Mammary epithelial cell (primary cell): ENCODE measurements around the gene PGBD5.

Experiments
- EZH2 ChIP-seq: IDR thresholded peaks from 2 replicates; pipeline ENCODE4 v1.6.1; 2012; ENCODE audit warnings: low read length, inconsistent platforms, borderline replicate concordance
- TF ChIP-seq, protein P1 (sequence below), 2 donors: IDR thresholded peaks in 1 of 2; conservative IDR thresholded peaks in 1 of 2; 2 replicates each; pipeline ENCODE4 v1.5.1; 2011 to 2012; ENCODE audit warnings: inconsistent platforms in 2 of 2, low read length in 2 of 2, mild to moderate bottlenecking in 2 of 2, control low read depth in 1 of 2, low read depth in 1 of 2; ENCODE audit not compliant: insufficient read depth in 1 of 2; ENCODE audit errors: extremely low read depth in 1 of 2

DNA sequence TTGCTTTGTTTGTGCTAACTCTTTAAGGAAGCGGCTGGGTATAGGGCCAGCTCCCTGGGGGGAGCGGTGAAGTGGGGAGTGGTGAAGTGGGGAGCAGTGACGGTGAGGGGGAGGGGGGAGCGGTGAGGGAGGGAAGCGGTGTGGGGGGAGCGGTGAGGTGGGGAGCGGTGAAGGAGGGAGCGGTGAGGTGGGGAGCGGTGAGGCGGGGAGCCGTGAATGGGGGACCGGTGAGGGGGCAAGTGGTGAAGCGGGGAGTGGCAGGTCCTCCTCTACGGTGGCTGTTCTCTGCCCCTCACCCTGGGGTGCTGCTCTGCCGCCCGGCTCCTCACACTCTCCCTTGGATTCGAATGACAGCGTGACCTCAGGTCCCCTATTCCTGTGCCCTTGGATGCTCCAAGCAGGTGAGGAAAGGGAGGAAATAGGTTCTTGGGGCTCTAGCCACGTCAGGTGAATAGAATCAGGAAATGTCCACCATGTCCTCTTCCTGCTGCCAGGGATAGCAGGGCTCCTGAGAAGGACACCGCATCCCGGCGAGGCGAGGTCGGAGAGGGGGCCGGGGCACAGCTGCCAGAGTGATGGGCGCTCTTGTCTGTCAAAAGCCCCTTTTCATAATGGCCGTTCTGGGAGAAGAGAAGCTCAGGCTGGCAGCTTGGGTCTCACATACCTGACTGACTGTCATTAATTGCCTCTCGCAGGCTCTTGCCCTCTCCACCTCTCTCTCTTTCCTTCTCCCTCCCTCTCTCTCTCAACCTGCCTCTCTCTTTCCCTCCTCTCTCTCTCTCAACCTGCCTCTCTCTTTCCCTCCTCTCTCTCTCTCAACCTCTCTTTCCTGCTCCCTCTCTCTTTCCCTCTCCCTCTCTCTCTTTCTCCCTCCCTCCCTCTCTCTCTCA is 134.2 kb downstream of the PGBD5 start:
- TF ChIP-seq, protein P1, sequence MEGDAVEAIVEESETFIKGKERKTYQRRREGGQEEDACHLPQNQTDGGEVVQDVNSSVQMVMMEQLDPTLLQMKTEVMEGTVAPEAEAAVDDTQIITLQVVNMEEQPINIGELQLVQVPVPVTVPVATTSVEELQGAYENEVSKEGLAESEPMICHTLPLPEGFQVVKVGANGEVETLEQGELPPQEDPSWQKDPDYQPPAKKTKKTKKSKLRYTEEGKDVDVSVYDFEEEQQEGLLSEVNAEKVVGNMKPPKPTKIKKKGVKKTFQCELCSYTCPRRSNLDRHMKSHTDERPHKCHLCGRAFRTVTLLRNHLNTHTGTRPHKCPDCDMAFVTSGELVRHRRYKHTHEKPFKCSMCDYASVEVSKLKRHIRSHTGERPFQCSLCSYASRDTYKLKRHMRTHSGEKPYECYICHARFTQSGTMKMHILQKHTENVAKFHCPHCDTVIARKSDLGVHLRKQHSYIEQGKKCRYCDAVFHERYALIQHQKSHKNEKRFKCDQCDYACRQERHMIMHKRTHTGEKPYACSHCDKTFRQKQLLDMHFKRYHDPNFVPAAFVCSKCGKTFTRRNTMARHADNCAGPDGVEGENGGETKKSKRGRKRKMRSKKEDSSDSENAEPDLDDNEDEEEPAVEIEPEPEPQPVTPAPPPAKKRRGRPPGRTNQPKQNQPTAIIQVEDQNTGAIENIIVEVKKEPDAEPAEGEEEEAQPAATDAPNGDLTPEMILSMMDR (conservative IDR thresholded peaks at IDR 0.05 in 1 of 2, IDR thresholded peaks at IDR 0.05 in 1 of 2; ENCODE audit: extremely low read depth in 1 of 2, insufficient read depth in 1 of 2, low read depth in 1 of 2, low read length in 2 of 2) = no peak
- TF ChIP-seq EZH2 = no peak
